Neuronal stem cell (in vitro differentiated cells): ENCODE measurements around the gene TMEM19.

Experiments used
- DNase-seq: peaks from one replicate; pipeline ENCODE4 v3.0.0-alpha.2; 2013; ENCODE audit warnings: low spot score
- H2AFZ ChIP-seq: one replicate; pipeline ENCODE4 v1.6.1; 2013; ENCODE audit warnings: mild to moderate bottlenecking, low read length, inconsistent platforms
- H2AK5ac ChIP-seq: 2 replicates; pipeline ENCODE4 v1.6.1; 2013; ENCODE audit warnings: low read depth, mild to moderate bottlenecking, inconsistent platforms, low read length, moderate library complexity, mixed read lengths
- H2BK120ac ChIP-seq: 2 replicates; pipeline ENCODE4 v1.6.1; 2013; ENCODE audit warnings: low read depth, mild to moderate bottlenecking, inconsistent platforms, low read length, moderate library complexity, mixed read lengths
- H2BK12ac ChIP-seq: one replicate; pipeline ENCODE4 v1.6.1; 2013; ENCODE audit warnings: low read length, inconsistent platforms
- H2BK15ac ChIP-seq: 2 replicates; pipeline ENCODE4 v1.6.1; 2013; ENCODE audit warnings: mild to moderate bottlenecking, low read length, inconsistent platforms, mixed read lengths
- H2BK5ac ChIP-seq: one replicate; pipeline ENCODE4 v1.6.1; 2013; ENCODE audit warnings: inconsistent platforms, mild to moderate bottlenecking, low read length, moderate library complexity
- H3K14ac ChIP-seq: one replicate; pipeline ENCODE4 v1.6.1; 2013; ENCODE audit warnings: low read length, inconsistent platforms
- H3K18ac ChIP-seq: 2 replicates; pipeline ENCODE4 v1.6.1; 2013; ENCODE audit warnings: low read length, inconsistent platforms
- H3K23ac ChIP-seq: 2 replicates; pipeline ENCODE4 v1.6.1; 2013; ENCODE audit warnings: low read depth, mild to moderate bottlenecking, mixed read lengths, low read length, inconsistent platforms; ENCODE audit not compliant: poor library complexity
- H3K27ac ChIP-seq: replicated peaks from 3 replicates; pipeline ENCODE4 v1.5.1; 2013; ENCODE audit warnings: low read length, inconsistent platforms
- H3K27me3 ChIP-seq, 3 experiments: 2 replicates each; pipeline ENCODE4 v1.6.1; 2013; ENCODE audit warnings: low read length in 3 of 3, mild to moderate bottlenecking in 2 of 3, inconsistent platforms in 1 of 3, low read depth in 1 of 3, mixed read lengths in 1 of 3, moderate library complexity in 1 of 3; ENCODE audit not compliant: control insufficient read depth in 3 of 3, insufficient read depth in 3 of 3
- H3K36me3 ChIP-seq, 2 donors: replicated peaks in 1 of 2; 2 replicates each; pipeline ENCODE4 v1.6.1; 2013; ENCODE audit warnings: low read length in 2 of 2; ENCODE audit not compliant: control insufficient read depth in 2 of 2, insufficient read depth in 2 of 2
- H3K4ac ChIP-seq: 2 replicates; pipeline ENCODE4 v1.6.1; 2013; ENCODE audit warnings: inconsistent platforms, mild to moderate bottlenecking, low read length, moderate library complexity
- H3K4me1 ChIP-seq, 2 donors: 1 replicate in 1 of 2; 2 replicates in 1 of 2; pipeline ENCODE4 v1.6.1; 2013; ENCODE audit warnings: low read length in 2 of 2, low read depth in 1 of 2; ENCODE audit not compliant: control insufficient read depth in 2 of 2, insufficient read depth in 1 of 2
- H3K4me2 ChIP-seq: one replicate; pipeline ENCODE4 v1.6.1; 2013; ENCODE audit warnings: mild to moderate bottlenecking, low read length, inconsistent platforms; ENCODE audit not compliant: insufficient read depth, poor library complexity, severe bottlenecking
- H3K4me3 ChIP-seq, 2 donors: 2 replicates each; pipeline ENCODE4 v1.5.1; 2013; ENCODE audit warnings: low read length in 2 of 2, mild to moderate bottlenecking in 2 of 2, inconsistent platforms in 1 of 2, moderate library complexity in 1 of 2
- H3K79me1 ChIP-seq: one replicate; pipeline ENCODE4 v1.6.1; 2013; ENCODE audit warnings: low read depth, mild to moderate bottlenecking, inconsistent platforms, low read length, moderate library complexity
- H3K9ac ChIP-seq: one replicate; pipeline ENCODE4 v1.6.1; 2013; ENCODE audit warnings: mild to moderate bottlenecking, low read depth, low read length, inconsistent platforms; ENCODE audit not compliant: poor library complexity
- H3K9me3 ChIP-seq, 2 donors: replicated peaks in 1 of 2; 2 replicates each; pipeline versions ENCODE3 to v1.6.1; 2013; ENCODE audit warnings: low read length in 2 of 2, mild to moderate bottlenecking in 2 of 2, inconsistent platforms in 1 of 2, low read depth in 1 of 2, mixed read lengths in 1 of 2, moderate library complexity in 1 of 2; ENCODE audit not compliant: control insufficient read depth in 2 of 2, insufficient read depth in 1 of 2
- H4K8ac ChIP-seq: one replicate; pipeline ENCODE4 v1.6.1; 2013; ENCODE audit warnings: low read depth, mild to moderate bottlenecking, inconsistent platforms, low read length, moderate library complexity
- H4K91ac ChIP-seq: one replicate; pipeline ENCODE4 v1.6.1; 2013; ENCODE audit warnings: low read length, low read depth, mild to moderate bottlenecking, inconsistent platforms; ENCODE audit not compliant: poor library complexity
- WGBS, 2 donors: extraction: QIAGEN DNeasy Blood & Tissue Kit; methylation state at CpG; one replicate each; pipeline ENCODE4 v1.1.7; 2013; ENCODE audit warnings: missing lambda C conversion rate in 2 of 2, mixed read lengths in 1 of 2; ENCODE audit not compliant: insufficient read length in 2 of 2, insufficient replicate concordance in 1 of 2; ENCODE audit errors: extremely low coverage in 2 of 2; 5-methylcytosine and 5-hydroxymethylcytosine counted together

TMEM19 gene

DNA sequence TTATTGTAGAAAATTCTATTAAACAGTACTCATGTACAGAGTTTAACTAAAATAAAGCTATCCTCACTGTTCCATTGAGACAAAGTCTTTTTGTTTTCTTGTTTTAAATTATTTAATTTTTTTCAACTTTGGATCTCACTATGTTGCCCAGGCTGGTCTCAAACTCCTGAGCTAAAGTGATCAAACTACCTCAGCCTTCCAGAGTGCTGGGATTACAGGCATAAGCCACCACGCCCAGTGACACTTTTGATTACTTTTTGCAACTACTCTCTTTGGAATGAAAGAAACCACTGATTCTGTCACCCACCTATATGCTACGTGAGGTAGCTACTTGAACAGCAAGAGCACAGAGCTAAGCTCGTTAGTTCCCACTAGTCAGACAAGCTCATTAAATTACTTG, 39.4 kb upstream of the TMEM19 start:
- H2AK5ac ChIP-seq, result no peak overlapping the region
- no peak overlapping the region for H3K18ac ChIP-seq
- H3K23ac ChIP-seq, result no peak overlapping the region
- H3K4me1 ChIP-seq, result no peaks in the 10 kb centered on the region
- no peak overlapping the region for H2AFZ ChIP-seq
- no peaks in the 10 kb centered on the region for H3K79me1 ChIP-seq
- H3K9ac ChIP-seq, result no peak overlapping the region
- no peak overlapping the region for H2BK12ac ChIP-seq
- peaks cover 2 to 98% of the 10 kb centered on the region in 2 donors for H3K36me3 ChIP-seq
- H2BK5ac ChIP-seq, result no peak overlapping the region
- H4K91ac ChIP-seq, result no peak overlapping the region
- no peak overlapping the region for H4K8ac ChIP-seq
- H3K27ac ChIP-seq, result no peak overlapping the region
- no peak overlapping the region for H3K4ac ChIP-seq
- H2BK15ac ChIP-seq, result no peak overlapping the region
- H3K4me3 ChIP-seq, result no peak overlapping the region
- no peak overlapping the region for H3K14ac ChIP-seq
- no peak for DNase-seq
- no peaks in the 10 kb centered on the region for H3K27me3 ChIP-seq
- peaks cover 0 to 6% of the 10 kb centered on the region in 2 donors for H3K9me3 ChIP-seq
- no peak overlapping the region for H3K4me2 ChIP-seq
- no peak overlapping the region for H2BK120ac ChIP-seq
- no CpG with 5 or more reads among the region's 3 CpGs for WGBS, 2 donors

DNA sequence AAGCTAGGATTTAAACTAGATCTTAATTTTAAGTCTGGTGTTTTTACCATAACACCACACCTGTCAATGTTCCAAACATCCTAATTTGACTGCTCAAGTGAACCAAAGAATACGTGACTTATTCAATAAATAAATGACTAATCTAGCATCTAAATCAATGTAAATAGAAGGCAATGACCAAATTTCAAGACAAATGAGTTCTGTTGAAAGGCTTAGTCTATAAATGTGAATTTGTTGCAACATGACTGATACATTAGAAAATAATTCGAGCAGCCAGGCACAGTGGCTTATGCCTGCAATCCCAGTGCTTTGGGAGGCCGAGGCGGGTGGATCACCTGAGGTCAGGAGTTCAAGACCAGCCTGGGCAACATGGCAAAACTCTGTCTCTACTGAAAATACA, 37.3 kb upstream of the TMEM19 start:
- Histone ChIP-seq H3K4me2 (no peak overlapping the region), H2AFZ (no peak overlapping the region), H2BK120ac (no peak overlapping the region), H4K91ac (no peak overlapping the region), H2BK15ac (no peak overlapping the region), H3K9me3 (peaks cover 0 to 20% of the 10 kb centered on the region in 2 donors), H3K14ac (no peak overlapping the region), H3K36me3 (peaks cover 2 to 98% of the 10 kb centered on the region in 2 donors), H2AK5ac (no peak overlapping the region), H3K4me1 (no peaks in the 10 kb centered on the region), H3K23ac (no peak overlapping the region), H4K8ac (no peak overlapping the region), H3K27ac (no peak overlapping the region), H3K4ac (no peak overlapping the region), H3K18ac (no peak overlapping the region), H3K79me1 (peaks cover under 1% of the 10 kb centered on the region), H3K4me3 (no peak overlapping the region), H2BK12ac (no peak overlapping the region), H3K9ac (no peak overlapping the region), H3K27me3 (no peaks in the 10 kb centered on the region), H2BK5ac (no peak overlapping the region)
- WGBS, 2 donors, result no CpG with 5 or more reads among the region's 4 CpGs
- DNase-seq, result no peak

GRCh38 chr12:71649401-71649800, 36.5 kb upstream of the TMEM19 start:
- Histone ChIP-seq H2AFZ (no peak overlapping the region), H3K9ac (no peak overlapping the region), H3K27me3 (no peaks in the 10 kb centered on the region), H2AK5ac (no peak overlapping the region), H3K4me3 (no peak overlapping the region), H2BK5ac (no peak overlapping the region), H3K4ac (no peak overlapping the region), H4K8ac (no peak overlapping the region), H3K36me3 (peaks cover 4 to 98% of the 10 kb centered on the region in 2 donors), H3K4me1 (no peaks in the 10 kb centered on the region), H3K79me1 (peaks cover 1% of the 10 kb centered on the region), H2BK12ac (no peak overlapping the region), H3K27ac (no peak overlapping the region), H3K14ac (no peak overlapping the region), H3K9me3 (peaks cover 0 to 28% of the 10 kb centered on the region in 2 donors), H2BK15ac (no peak overlapping the region), H4K91ac (no peak overlapping the region), H3K4me2 (no peak overlapping the region), H3K23ac (no peak overlapping the region), H3K18ac (no peak overlapping the region), H2BK120ac (no peak overlapping the region)
- WGBS, 2 donors, result no CpG with 5 or more reads among the region's 2 CpGs
- DNase-seq, result no peak

DNA sequence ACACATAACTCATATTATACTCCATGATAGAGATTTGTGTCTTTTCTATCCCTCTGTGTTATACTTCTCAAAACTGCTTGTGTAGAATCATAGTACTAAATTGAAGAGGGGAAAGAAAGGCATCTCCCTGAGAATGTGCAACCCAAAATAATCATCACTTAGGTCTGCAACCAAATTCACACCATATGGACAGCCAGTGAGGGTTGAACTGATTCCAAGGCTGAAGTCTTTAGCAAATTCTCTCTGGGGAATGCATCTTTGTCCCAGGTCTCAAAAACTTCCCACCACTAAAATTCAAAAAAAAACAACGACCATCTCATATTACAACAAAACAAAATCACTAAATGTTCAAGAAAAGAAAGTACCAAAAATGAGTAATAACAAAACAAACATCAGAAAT, 33.2 kb upstream of the TMEM19 start:
- Histone ChIP-seq H2BK12ac (no peak overlapping the region), H2AFZ (no peak overlapping the region), H3K4me1 (no peaks in the 10 kb centered on the region), H4K91ac (no peak overlapping the region), H3K27ac (no peak overlapping the region), H3K9me3 (peaks cover 0 to 60% of the 10 kb centered on the region in 2 donors), H2BK120ac (no peak overlapping the region), H3K27me3 (no peaks in the 10 kb centered on the region), H3K9ac (no peak overlapping the region), H3K23ac (no peak overlapping the region), H2AK5ac (no peak overlapping the region), H3K4me3 (no peak overlapping the region), H4K8ac (no peak overlapping the region), H3K36me3 (peaks cover 8 to 98% of the 10 kb centered on the region in 2 donors), H2BK5ac (no peak overlapping the region), H3K79me1 (peaks cover 3% of the 10 kb centered on the region), H3K4ac (no peak overlapping the region), H3K14ac (no peak overlapping the region), H2BK15ac (no peak overlapping the region), H3K18ac (no peak overlapping the region), H3K4me2 (no peak overlapping the region)
- WGBS, 2 donors, result no CpG with 5 or more reads among the region's 1 CpG
- no peak for DNase-seq
